Psoas muscle (tissue), 8 donors: ENCODE data around the gene TCFL5. TPM values are rescaled to one million over a fixed set of nuclear protein-coding genes. Genes with fewer than 3 reads are reported as not detected.

Source experiments
- ATAC-seq, 4 donors: fragments of 200-7000 bp; cut with Tn5 transposase; one replicate each; pipeline ENCODE4 v1.9.1; 2020; ENCODE audit warnings: moderate library complexity in 3 of 4, mild to moderate bottlenecking in 2 of 4
- DNase-seq, 2 donors: peaks; one replicate each; pipeline ENCODE4 v3.0.0-alpha.2; 2020
- H3K27ac ChIP-seq: fragments of 200-600 bp; one replicate; pipeline ENCODE4 v1.8.0; 2022
- H3K27me3 ChIP-seq, 3 donors: fragments of 200-600 bp in 1 of 3; one replicate each; pipeline versions ENCODE4 v1.6.1 to v1.8.0; 2013 to 2022; ENCODE audit warnings: low read length in 2 of 3, mild to moderate bottlenecking in 2 of 3, moderate library complexity in 1 of 3; ENCODE audit not compliant: insufficient read depth in 3 of 3
- H3K36me3 ChIP-seq, 2 donors: fragments of 200-600 bp in 1 of 2; one replicate each; pipeline versions ENCODE4 v1.6.1 to v1.8.0; 2013 to 2022; ENCODE audit warnings: low read depth in 1 of 2, mild to moderate bottlenecking in 1 of 2, moderate library complexity in 1 of 2; ENCODE audit not compliant: insufficient read depth in 1 of 2
- H3K4me1 ChIP-seq: fragments of 200-600 bp; one replicate; pipeline ENCODE4 v1.8.0; 2022
- H3K4me3 ChIP-seq: fragments of 200-600 bp; one replicate; pipeline ENCODE4 v1.8.0; 2022; ENCODE audit warnings: mild to moderate bottlenecking
- H3K9me3 ChIP-seq: fragments of 200-600 bp; one replicate; pipeline ENCODE4 v1.8.0; 2022
- WGBS, 3 donors: extraction: QIAGEN DNeasy Blood & Tissue Kit; methylation state at CpG; one replicate each; pipeline versions ENCODE4 v1.1.6 to v1.1.7; 2013; 5-methylcytosine and 5-hydroxymethylcytosine counted together
- intact Hi-C, 2 donors: fragments of 100-400 bp; cut with DNase I; formaldehyde crosslinking; loops; one replicate each; pipeline versions ENCODE4 v1.11.0 to v1.14.2; 2022
- polyA plus RNA-seq, 3 donors: library from polyadenylated mRNA; stranded (reverse); fragments of 200-250 nt; gene quantifications; one replicate each; pipeline ENCODE4 v1.2.3, GENCODE V29; 2013
- total RNA-seq, 4 donors: library from RNA; stranded (reverse); fragmentation: NEBNext Ultra II Directional in 2 of 4; extraction: Animal tissue kit (Norgen Biotek cat#: 25700) in 2 of 4; gene quantifications; one replicate each; pipeline versions ENCODE4 v1.2.1 to v1.2.4, GENCODE V29; 2021 to 2023
- TF ChIP-seq, protein P1 (sequence below): fragments of 200-600 bp; IDR thresholded peaks from one replicate; pipeline ENCODE4 v1.8.0; 2022; ENCODE audit warnings: antibody characterized with exemption
- donor health status: healthy with polysubstance abuse.
- donor health status: DM: no; HTN: no; CAD: no; lungs with moderate emphysema.
- donor health status: Bipolar disorder and iron deficiency.
- donor health status: healthy.
- donor health status: DM: yes; HTN: yes; CAD: no.
- donor health status: DM: no; HTN: no; CAD: no.
- donor health status: DM: no; HTN: no; CAD: no.
- donor health status: DM: yes; HTN: yes; CAD: no.

The TCFL5 gene
- total and polyA plus RNA-seq, 7 donors = 2.3 to 5.2 (median 3.9) TPM

- Histone ChIP-seq H3K36me3 (peaks cover 0 to 21% of the 10 kb centered on the region in 2 donors), H3K9me3 (no peaks in the 10 kb centered on the region), H3K4me3 (peak overlapping the region; percentile 40), H3K27me3 (peaks cover 0 to 60% (median 33%) of the 10 kb centered on the region in 3 donors), H3K4me1 (peaks cover 14% of the 10 kb centered on the region), H3K27ac (no peak overlapping the region)
- 2 to 4% (median 3%) methylated on average over 41 to 57 of the region's 57 CpGs for WGBS, 3 donors
- no peak for DNase-seq
- TF ChIP-seq, protein P1, sequence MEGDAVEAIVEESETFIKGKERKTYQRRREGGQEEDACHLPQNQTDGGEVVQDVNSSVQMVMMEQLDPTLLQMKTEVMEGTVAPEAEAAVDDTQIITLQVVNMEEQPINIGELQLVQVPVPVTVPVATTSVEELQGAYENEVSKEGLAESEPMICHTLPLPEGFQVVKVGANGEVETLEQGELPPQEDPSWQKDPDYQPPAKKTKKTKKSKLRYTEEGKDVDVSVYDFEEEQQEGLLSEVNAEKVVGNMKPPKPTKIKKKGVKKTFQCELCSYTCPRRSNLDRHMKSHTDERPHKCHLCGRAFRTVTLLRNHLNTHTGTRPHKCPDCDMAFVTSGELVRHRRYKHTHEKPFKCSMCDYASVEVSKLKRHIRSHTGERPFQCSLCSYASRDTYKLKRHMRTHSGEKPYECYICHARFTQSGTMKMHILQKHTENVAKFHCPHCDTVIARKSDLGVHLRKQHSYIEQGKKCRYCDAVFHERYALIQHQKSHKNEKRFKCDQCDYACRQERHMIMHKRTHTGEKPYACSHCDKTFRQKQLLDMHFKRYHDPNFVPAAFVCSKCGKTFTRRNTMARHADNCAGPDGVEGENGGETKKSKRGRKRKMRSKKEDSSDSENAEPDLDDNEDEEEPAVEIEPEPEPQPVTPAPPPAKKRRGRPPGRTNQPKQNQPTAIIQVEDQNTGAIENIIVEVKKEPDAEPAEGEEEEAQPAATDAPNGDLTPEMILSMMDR = no peak
- no peak for ATAC-seq
- intact Hi-C loops = no loop called here
Measured at GRCh38 chr20:62816031-62816883, 45.4 kb downstream of the TCFL5 start.

DNA sequence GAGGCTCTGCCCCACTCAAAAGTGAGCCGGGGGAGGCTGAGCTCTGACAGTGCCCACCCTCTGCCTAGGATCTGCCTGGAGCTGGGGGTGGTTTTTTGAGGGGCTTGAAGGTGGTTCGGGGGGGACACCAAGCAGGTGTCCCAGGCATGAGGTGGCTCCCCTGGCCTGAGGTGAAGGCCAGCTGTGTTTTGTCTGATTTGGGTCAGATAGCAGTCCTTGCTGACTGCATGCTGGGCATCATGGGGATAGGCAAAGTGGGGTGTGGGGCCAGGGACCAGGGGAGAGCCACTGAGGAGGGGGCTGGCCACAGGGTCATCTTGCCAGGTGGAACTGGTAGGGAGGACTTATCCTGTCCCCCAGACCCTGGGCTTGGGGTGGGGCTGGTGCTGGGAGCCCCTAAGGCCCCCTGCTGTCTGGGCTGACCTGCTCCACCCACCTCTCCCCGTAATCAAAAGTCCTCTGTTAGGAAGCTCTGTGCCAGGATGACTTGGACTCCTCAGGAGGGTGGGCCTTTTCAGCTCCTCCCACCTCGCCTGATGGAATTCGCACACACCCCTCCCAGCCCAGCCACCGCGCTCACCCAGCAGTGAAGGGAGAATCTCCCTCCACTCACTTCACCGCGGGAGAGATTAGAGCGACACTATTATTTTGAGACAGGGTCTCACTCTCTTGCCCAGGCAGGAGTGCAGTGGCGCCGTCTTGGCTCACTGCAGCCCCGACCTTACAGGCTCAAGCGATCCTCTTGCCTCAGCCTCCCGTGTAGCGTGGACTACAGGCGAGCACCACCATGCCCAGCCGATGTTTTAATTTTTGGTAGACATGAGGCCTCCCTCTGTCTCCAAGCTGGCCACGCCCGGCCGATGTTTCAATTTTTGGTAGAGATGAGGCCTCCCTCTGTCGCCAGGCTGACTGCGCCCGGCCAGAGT, 46.3 kb downstream of the TCFL5 start:
- intact Hi-C loops = no loop called here

GRCh38 chr20:62814709-62815065, 46.9 kb downstream of the TCFL5 start:
- H3K4me1 ChIP-seq = peaks cover 14% of the 10 kb centered on the region
- intact Hi-C loops = no loop called here

More for the DNA sequence above, 46.3 kb downstream of the TCFL5 start:
- Histone ChIP-seq H3K36me3 (peaks cover 0 to 30% of the 10 kb centered on the region in 2 donors), H3K27me3 (peaks cover 0 to 59% (median 31%) of the 10 kb centered on the region in 3 donors), H3K9me3 (no peaks in the 10 kb centered on the region), H3K27ac (no peak overlapping the region), H3K4me3 (no peak overlapping the region), H3K4me1 (peaks cover 14% of the 10 kb centered on the region)
- DNase-seq (no peak), ATAC-seq (no peak)
- TF ChIP-seq, protein P1 = no peak
- WGBS, 3 donors = 35 to 38% (median 38%) methylated on average over 23 to 24 of the region's 24 CpGs

DNA sequence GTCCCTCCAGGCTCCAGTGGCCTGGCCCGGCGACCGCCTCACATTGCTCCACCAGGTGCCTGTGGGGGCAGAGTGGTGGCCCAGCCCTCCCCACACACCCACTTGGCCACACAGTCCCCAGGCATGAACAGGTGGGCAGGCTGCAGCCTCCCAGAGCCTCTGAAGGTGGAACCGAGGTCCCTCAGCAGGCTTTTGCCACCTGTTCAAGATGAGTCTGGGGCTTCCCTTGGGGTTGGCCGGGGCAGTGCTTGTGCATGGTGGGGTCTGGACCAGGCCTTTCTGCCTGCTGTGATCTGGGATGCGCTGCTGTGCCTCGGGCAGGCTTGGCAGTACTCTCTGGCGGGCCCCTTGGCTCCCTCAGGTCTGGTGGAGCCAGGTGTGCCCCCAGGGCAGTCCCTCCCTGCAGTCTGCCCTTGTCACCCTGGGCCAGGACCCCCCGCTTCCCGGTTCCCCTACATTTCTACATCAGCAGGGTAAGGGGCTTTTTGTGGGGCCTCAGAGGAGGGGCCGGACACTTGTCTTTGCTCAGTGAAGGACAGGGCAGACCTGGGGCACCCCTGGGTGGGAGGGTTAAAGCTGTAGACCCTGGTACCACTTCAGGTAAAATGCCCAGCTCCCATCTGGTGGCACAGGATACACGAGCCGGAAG, 47.4 kb downstream of the TCFL5 start:
- intact Hi-C loops = no loop called here
- Histone ChIP-seq H3K9me3 (no peaks in the 10 kb centered on the region), H3K27me3 (peaks cover 0 to 48% (median 31%) of the 10 kb centered on the region in 3 donors), H3K4me1 (peaks cover 14% of the 10 kb centered on the region), H3K36me3 (peaks cover 0 to 42% of the 10 kb centered on the region in 2 donors), H3K27ac (no peak overlapping the region), H3K4me3 (no peak overlapping the region)
- WGBS, 3 donors = 71 to 79% (median 76%) methylated on average over 13 of the region's 13 CpGs
- TF ChIP-seq, protein P1 = no peak
- ATAC-seq = peak in 2 of 4 donors; percentile 10 to 12
- no peak for DNase-seq

More at GRCh38 chr20:62814709-62815065, 46.9 kb downstream of the TCFL5 start:
- Histone ChIP-seq H3K4me3 (no peak overlapping the region), H3K27ac (no peak overlapping the region), H3K36me3 (peaks cover 0 to 37% of the 10 kb centered on the region in 2 donors), H3K9me3 (no peaks in the 10 kb centered on the region), H3K27me3 (peaks cover 0 to 53% (median 31%) of the 10 kb centered on the region in 3 donors)
- TF ChIP-seq, protein P1 = no peak
- DNase-seq (no peak), ATAC-seq (no peak)
- 46 to 49% (median 49%) methylated on average over 12 of the region's 12 CpGs for WGBS, 3 donors
